HepG2 (cell line): ENCODE data around the gene GSG1. TPM values are rescaled to one million over a fixed set of nuclear protein-coding genes. Genes with fewer than 3 reads are reported as not detected.
"Not testable (repeated sequence)": the region's sequence is repeated elsewhere in the genome, so short reads cannot be mapped to it uniquely, and the experiment has no call there.

Experiments
- ATAC-seq: fragments of 200-7000 bp; cut with Tn5 transposase; 3 replicates; pipeline ENCODE4 v1.9.1; 2020; ENCODE audit warnings: mild to moderate bottlenecking, moderate library complexity
- BruUV-seq: library from RNA; stranded (reverse); fragments of 400-500 nt; replicated peaks from 2 replicates; lab custom pipeline; 2021; lab: Mats Ljungman, UMichigan
- CTCF ChIA-PET: fragments of 300-600 bp; formaldehyde crosslinking; extraction: SDS; loops from one replicate; lab custom pipeline; 2021; ENCODE audit warnings: low total read pairs, inconsistent platforms, low intra/inter-chr PET ratio; lab: Yijun Ruan, JAX
- POLR2A ChIA-PET: fragments of 350-600 bp; sonication (Branson Sonifier 250); formaldehyde crosslinking; loops from one replicate; lab custom pipeline; 2020; ENCODE audit warnings: antibody characterized with exemption, inconsistent platforms; lab: Yijun Ruan, JAX
- DNase-seq: peaks from one replicate; pipeline ENCODE4 v3.0.0-alpha.2; 2015; ENCODE audit warnings: low spot score
- FAIRE-seq: peaks from 3 replicates; lab custom pipeline; 2011; peaks lifted over from hg19 to GRCh38; lab: Jason Lieb, UNC
- H2AFZ ChIP-seq: one replicate; pipeline ENCODE4 v1.6.1; 2011; ENCODE audit warnings: low read length, inconsistent platforms
- H3K27ac ChIP-seq: fragments of 300-600 bp; 3 replicates; pipeline ENCODE4 v1.8.0; 2011; ENCODE audit warnings: mixed run types, mild to moderate bottlenecking, mixed read lengths, low read length, inconsistent platforms; ENCODE audit not compliant: insufficient read depth; ENCODE audit errors: extremely low read length
- H3K27me3 ChIP-seq, 2 experiments: fragments of 200-600 bp in 1 of 2; 2 replicates in 1 of 2; 3 replicates in 1 of 2; pipeline versions ENCODE4 v1.6.0 to v1.8.0; 2011; ENCODE audit warnings: low read length in 2 of 2, mild to moderate bottlenecking in 2 of 2, moderate library complexity in 2 of 2, inconsistent platforms in 1 of 2; ENCODE audit not compliant: insufficient read depth in 2 of 2, control insufficient read depth in 1 of 2
- H3K36me3 ChIP-seq, 2 experiments: fragments of 200-600 bp in 1 of 2; replicated peaks in 1 of 2; 2 replicates in 1 of 2; 3 replicates in 1 of 2; pipeline versions ENCODE4 v1.5.1 to v1.8.0; 2011; ENCODE audit warnings: low read length in 2 of 2, inconsistent platforms in 1 of 2; ENCODE audit not compliant: insufficient read depth in 2 of 2, control insufficient read depth in 1 of 2
- H3K4me1 ChIP-seq: 2 replicates; pipeline ENCODE4 v1.5.1; 2012; ENCODE audit warnings: low read length, inconsistent platforms; ENCODE audit not compliant: insufficient read depth
- H3K4me2 ChIP-seq: 2 replicates; pipeline ENCODE4 v1.6.0; 2011; ENCODE audit warnings: low read depth, low read length, inconsistent platforms
- H3K4me3 ChIP-seq, 3 experiments: fragments of 200-600 bp in 1 of 3; sonication (generic), shearing (Covaris generic) in 1 of 3; replicated peaks in 1 of 3; 2 replicates each; pipeline ENCODE4 v1.5.1; 2011 to 2016; ENCODE audit warnings: low read length in 3 of 3, inconsistent platforms in 2 of 3, low read depth in 2 of 3, mild to moderate bottlenecking in 2 of 3, control low read depth in 1 of 3, mixed read lengths in 1 of 3; ENCODE audit not compliant: insufficient read depth in 1 of 3
- H3K79me2 ChIP-seq: one replicate; pipeline ENCODE4 v1.6.1; 2011; ENCODE audit warnings: low read length, inconsistent platforms; ENCODE audit not compliant: insufficient read depth
- H3K9ac ChIP-seq: 2 replicates; pipeline ENCODE4 v1.6.0; 2011; ENCODE audit warnings: mild to moderate bottlenecking, low read depth, low read length, inconsistent platforms; ENCODE audit not compliant: insufficient read depth
- H3K9me3 ChIP-seq: 2 replicates; pipeline ENCODE4 v1.5.1; 2012; ENCODE audit warnings: mild to moderate bottlenecking, low read length
- H4K20me1 ChIP-seq: 2 replicates; pipeline ENCODE4 v1.6.0; 2011; ENCODE audit warnings: inconsistent platforms, mild to moderate bottlenecking, low read length, moderate library complexity; ENCODE audit not compliant: insufficient read depth
- SKI ChIP-seq: fragments of 450-650 bp; IDR thresholded peaks from one replicate; pipeline ENCODE4 v1.6.1; 2018; ENCODE audit warnings: mild to moderate bottlenecking; ENCODE audit not compliant: partially characterized antibody
- WIZ ChIP-seq: sonication (generic); formaldehyde crosslinking; IDR thresholded peaks from 2 replicates; pipeline ENCODE4 v1.5.1; 2020; ENCODE audit warnings: mild to moderate bottlenecking, missing genetic modification reagents
- ZNF329 ChIP-seq: sonication (generic); formaldehyde crosslinking; IDR thresholded peaks from 2 replicates; pipeline ENCODE4 v1.9.0; 2021; ENCODE audit warnings: low read depth, mild to moderate bottlenecking, missing genetic modification reagents
- ZNF350 ChIP-seq: sonication (generic); formaldehyde crosslinking; IDR thresholded peaks from 2 replicates; pipeline ENCODE4 v1.4.0; 2020; ENCODE audit warnings: mild to moderate bottlenecking, low read depth, missing genetic modification reagents, borderline replicate concordance
- ZNF432 ChIP-seq: sonication (generic); formaldehyde crosslinking; IDR thresholded peaks from 2 replicates; pipeline ENCODE4 v1.5.0; 2020; ENCODE audit warnings: missing genetic modification reagents, mild to moderate bottlenecking, borderline replicate concordance
- ZNF746 ChIP-seq: sonication (generic); formaldehyde crosslinking; IDR thresholded peaks from 2 replicates; pipeline ENCODE4 v1.8.0; 2022; ENCODE audit warnings: mild to moderate bottlenecking, missing genetic modification reagents
- ZNF768 ChIP-seq: sonication (generic); formaldehyde crosslinking; IDR thresholded peaks from 2 replicates; pipeline ENCODE4 v1.4.0; 2020; ENCODE audit warnings: missing genetic modification reagents
- WGBS: methylation state at CpG from one replicate; pipeline ENCODE4 v1.1.6; 2017; ENCODE audit warnings: low lambda C conversion rate; 5-methylcytosine and 5-hydroxymethylcytosine counted together
- in situ Hi-C: cut with HindIII; loops from 2 replicates; pipeline ENCODE4 v1.10.0; 2017; ENCODE audit warnings: low pct_unique_long_range_greater_than_20kb; ENCODE audit not compliant: extremely low pct_ligation_motif_present
- intact Hi-C: fragments of 100-400 bp; cut with micrococcal nuclease; formaldehyde crosslinking; loops from one replicate; pipeline ENCODE4 v1.10.0; 2022; ENCODE audit not compliant: unreplicated experiment
- polyA plus RNA-seq, 8 experiments: library from polyadenylated mRNA; depleted of rRNA in 3 of 8; stranded (reverse) in 7 of 8; unstranded in 1 of 8; fragments of >200 nt; fragmentation: Illumina TruSeq in 4 of 8; extraction: Trizol in 4 of 8; gene quantifications; 2 replicates each; pipeline versions ENCODE4 v1.2.1 to v1.2.3, GENCODE V29; 2011 to 2016; ENCODE audit warnings: low read depth in 4 of 8, missing spikeins in 1 of 8, mixed read lengths in 1 of 8; ENCODE audit not compliant: insufficient read depth in 1 of 8
- total RNA-seq, 5 experiments: library from RNA; depleted of rRNA; stranded (reverse); fragments of >200 nt; fragmentation: Illumina TruSeq; extraction: Trizol; gene quantifications; 2 replicates each; pipeline ENCODE4 v1.2.3, GENCODE V29; 2016; ENCODE audit warnings: low read depth in 1 of 5
- TF ChIP-seq, protein P1 (sequence below): sonication (generic); formaldehyde crosslinking; IDR thresholded peaks from 2 replicates; pipeline ENCODE4 v1.9.0; 2021; ENCODE audit warnings: missing genetic modification reagents, borderline replicate concordance
- TF ChIP-seq, protein P2 (sequence below): fragments of 450-650 bp; IDR thresholded peaks from 2 replicates; pipeline ENCODE4 v1.6.1; 2016
- TF ChIP-seq, protein P3 (sequence below): sonication (generic); formaldehyde crosslinking; IDR thresholded peaks from 2 replicates; pipeline ENCODE4 v1.5.0; 2020; ENCODE audit warnings: missing genetic modification reagents

GSG1 gene
- total and polyA plus RNA-seq, 2 of the 13 experiments (the other 11 are each of a cell fraction or from before 2014, with no cell fraction given) = not detected

DNA sequence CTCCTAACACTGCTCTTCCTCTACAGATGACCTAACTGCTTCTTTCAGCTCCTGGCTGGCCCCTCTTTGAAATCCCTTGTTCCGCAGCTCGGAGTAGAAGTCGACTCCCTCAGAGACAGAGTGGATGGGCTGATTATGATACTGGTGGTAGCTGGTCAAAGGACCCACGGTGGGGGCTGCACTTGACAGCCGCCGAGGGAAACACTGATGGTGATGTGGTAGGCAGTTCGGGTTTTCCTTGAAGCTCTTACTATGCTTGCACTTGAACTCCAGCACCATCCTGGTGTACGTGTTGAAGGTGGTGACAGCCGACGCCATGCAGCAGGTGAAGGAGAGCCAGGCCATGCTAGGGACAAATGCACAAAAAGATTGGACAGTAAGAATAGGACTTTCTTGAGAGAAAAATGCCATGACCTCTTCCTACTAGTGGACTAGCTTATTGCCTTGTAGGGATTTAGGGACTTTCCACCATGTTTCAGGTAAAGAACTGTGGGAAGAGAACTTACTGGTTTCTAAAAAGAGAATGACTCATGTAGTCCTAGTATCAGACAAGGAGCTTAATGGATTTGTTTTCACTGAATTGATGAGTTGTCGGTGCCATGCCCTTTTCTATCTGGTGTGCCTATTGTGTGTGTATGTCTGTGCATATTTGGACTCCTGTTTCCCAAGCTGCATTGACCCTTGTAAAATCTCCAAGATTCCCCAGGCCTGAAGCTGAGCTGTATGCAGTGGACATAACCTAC lies 18.4 kb downstream of the GSG1 start (continued):
- TF ChIP-seq WIZ (CRISPR knock-in tag) (no peak), ZNF746 (CRISPR knock-in tag) (no peak), ZNF432 (CRISPR knock-in tag) (no peak)
- TF ChIP-seq, protein P1, sequence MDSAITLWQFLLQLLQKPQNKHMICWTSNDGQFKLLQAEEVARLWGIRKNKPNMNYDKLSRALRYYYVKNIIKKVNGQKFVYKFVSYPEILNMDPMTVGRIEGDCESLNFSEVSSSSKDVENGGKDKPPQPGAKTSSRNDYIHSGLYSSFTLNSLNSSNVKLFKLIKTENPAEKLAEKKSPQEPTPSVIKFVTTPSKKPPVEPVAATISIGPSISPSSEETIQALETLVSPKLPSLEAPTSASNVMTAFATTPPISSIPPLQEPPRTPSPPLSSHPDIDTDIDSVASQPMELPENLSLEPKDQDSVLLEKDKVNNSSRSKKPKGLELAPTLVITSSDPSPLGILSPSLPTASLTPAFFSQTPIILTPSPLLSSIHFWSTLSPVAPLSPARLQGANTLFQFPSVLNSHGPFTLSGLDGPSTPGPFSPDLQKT (CRISPR knock-in tag) = no peak

DNA sequence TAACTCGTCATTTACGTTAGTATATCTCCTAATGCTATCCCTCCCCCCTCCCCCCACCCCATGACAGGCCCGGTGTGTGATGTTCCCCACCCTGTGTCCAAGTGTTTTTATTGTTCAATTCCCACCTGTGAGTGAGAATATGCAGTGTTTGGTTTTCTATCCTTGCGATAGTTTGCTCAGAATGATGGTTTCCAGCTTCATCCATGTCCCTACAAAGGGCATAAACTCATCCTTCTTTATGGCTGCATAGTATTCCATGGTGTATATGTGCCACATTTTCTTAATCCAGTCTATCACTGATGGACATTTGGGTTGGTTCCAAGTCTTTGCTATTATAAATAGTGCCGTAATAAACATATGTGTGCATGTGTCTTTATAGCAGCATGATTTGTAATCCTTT lies 19.8 kb downstream of the GSG1 start:
- H3K9ac ChIP-seq, CTCF ChIA-PET, H4K20me1 ChIP-seq, BruUV-seq, H3K4me2 ChIP-seq, H3K36me3 ChIP-seq, H3K4me3 ChIP-seq, intact Hi-C loops, H3K27me3 ChIP-seq, H3K9me3 ChIP-seq, H2AFZ ChIP-seq, in situ Hi-C loops, FAIRE-seq, H3K79me2 ChIP-seq, ATAC-seq, POLR2A ChIA-PET, DNase-seq, H3K27ac ChIP-seq: not testable (repeated sequence)
- peaks cover 19% of the 10 kb centered on the region for H3K4me1 ChIP-seq
- WGBS = 89% methylated on average over 5 of the region's 5 CpGs

DNA sequence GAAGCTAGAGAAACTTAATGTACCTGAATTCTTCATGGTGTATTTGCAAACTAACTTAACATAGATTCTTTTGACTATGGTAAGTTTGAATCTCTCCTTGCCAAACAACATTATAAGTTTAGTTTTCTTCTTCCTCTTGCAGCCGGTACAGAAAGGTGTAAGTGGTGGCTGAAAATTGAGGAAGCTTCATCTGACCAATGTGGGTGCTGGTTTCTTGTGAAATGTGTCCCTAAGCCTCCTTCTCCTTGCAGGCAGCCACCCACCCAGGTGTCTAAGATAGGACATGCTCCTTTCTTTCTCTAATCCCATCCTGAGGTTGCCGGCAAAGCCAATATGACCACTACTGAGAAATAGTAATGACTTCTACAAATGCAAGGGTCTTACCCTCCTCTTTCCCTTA lies 20.6 kb downstream of the GSG1 start:
- Histone ChIP-seq H3K79me2 (no peaks in the 10 kb centered on the region), H2AFZ (no peak overlapping the region), H3K9me3 (no peaks in the 10 kb centered on the region), H4K20me1 (no peaks in the 10 kb centered on the region), H3K36me3 (no peaks in the 10 kb centered on the region), H3K4me2 (no peak overlapping the region), H3K4me1 (peaks cover 19% of the 10 kb centered on the region), H3K27me3 (peaks cover 0 to 2% of the 10 kb centered on the region in 2 experiments; a peak in 2 of 5 replicates), H3K9ac (no peak overlapping the region), H3K27ac (no peak overlapping the region), H3K4me3 (no peak overlapping the region)
- no peak for FAIRE-seq
- no TSS peak for BruUV-seq
- 100% methylated on average over 2 of the region's 2 CpGs for WGBS
- TF ChIP-seq ZNF329 (CRISPR knock-in tag) (no peak), ZNF350 (CRISPR knock-in tag) (no peak), SKI (no peak), ZNF768 (CRISPR knock-in tag) (no peak)
- TF ChIP-seq, protein P2, sequence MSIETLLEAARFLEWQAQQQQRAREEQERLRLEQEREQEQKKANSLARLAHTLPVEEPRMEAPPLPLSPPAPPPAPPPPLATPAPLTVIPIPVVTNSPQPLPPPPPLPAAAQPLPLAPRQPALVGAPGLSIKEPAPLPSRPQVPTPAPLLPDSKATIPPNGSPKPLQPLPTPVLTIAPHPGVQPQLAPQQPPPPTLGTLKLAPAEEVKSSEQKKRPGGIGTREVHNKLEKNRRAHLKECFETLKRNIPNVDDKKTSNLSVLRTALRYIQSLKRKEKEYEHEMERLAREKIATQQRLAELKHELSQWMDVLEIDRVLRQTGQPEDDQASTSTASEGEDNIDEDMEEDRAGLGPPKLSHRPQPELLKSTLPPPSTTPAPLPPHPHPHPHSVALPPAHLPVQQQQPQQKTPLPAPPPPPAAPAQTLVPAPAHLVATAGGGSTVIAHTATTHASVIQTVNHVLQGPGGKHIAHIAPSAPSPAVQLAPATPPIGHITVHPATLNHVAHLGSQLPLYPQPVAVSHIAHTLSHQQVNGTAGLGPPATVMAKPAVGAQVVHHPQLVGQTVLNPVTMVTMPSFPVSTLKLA = no peak
- TF ChIP-seq, protein P3, sequence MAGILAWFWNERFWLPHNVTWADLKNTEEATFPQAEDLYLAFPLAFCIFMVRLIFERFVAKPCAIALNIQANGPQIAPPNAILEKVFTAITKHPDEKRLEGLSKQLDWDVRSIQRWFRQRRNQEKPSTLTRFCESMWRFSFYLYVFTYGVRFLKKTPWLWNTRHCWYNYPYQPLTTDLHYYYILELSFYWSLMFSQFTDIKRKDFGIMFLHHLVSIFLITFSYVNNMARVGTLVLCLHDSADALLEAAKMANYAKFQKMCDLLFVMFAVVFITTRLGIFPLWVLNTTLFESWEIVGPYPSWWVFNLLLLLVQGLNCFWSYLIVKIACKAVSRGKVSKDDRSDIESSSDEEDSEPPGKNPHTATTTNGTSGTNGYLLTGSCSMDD (CRISPR knock-in tag) = no peak
- ATAC-seq = no peak
- no peak for DNase-seq
- in situ Hi-C loops = no loop called here
- intact Hi-C loops = no loop called here
- ChIA-PET CTCF (no interaction called here), POLR2A (no interaction called here)
